Left forelimb (tissue), 1 donor: ENCODE results near the gene ALG2.

Experiments used
- DNase-seq: peaks from one replicate; pipeline ENCODE4 v3.0.0-alpha.2; 2018; ENCODE audit warnings: low spot score

ALG2 gene

DNA sequence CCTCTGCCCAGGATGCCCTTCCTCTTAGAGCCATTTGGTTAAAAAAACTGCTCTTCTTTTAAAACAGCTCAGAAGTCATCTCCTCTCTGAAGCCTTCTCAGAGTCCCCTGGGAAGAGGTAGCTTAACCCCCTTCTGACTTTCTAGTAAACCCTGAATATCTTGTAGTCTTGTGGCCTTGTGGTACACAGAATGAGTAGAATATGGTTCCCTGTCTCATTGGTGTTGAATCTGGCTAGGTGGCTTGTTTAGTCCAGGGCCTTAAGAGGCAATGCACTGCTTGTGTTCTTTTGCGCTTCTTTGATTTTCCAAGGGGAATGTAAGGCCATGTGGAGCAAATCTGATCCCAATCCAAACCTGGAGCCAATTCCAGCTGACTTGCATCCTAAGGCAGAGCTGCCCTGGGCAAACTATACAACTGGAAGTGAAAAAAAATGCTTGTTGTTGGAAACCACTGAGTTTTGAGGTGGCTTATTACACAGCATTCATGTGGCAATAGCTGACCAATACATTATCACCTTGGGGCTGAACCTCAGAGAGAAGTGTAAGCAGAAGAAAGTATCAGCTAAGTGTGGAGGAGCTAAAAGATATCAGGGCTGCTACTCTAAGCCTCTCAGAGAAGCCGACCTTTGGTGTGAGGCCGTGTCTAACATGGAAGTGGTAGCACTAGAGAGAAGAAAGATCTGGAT is 31.0 kb downstream of the ALG2 start:
- DNase-seq: no peak

DNA sequence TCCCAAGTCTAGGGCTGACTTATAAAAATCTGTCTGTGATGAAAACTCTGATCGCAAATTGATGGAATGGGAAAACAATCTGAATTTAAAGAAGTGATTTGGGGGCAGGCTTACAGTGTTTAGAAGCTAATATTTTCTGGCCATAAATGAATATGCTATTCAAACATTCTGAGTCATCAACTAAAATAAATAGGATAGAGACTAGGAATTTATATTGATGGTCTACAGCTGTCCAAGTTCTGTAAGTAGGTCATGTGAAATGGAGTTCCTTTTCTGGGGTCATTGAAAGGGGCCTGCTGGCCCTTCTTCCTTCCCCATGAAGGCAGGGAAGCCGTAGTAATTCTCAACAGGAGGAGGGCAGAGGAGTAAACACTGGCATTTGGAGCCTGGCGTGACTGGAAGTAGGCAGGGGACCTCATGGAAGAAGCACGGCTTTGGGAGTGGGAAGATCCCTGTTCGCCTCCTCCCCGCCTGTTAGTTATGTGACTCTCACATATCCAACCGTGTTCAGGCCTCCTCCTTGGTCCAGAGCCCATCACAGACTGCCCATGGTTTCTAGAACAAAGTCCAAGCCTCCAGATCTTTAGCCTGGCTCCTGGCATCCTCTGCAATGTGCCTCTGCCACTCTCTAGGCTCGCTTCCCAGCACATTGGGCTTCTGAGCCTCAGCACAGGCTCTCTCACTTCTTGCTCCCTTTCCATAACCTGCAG is 31.7 kb downstream of the ALG2 start:
- DNase-seq: no peak

DNA sequence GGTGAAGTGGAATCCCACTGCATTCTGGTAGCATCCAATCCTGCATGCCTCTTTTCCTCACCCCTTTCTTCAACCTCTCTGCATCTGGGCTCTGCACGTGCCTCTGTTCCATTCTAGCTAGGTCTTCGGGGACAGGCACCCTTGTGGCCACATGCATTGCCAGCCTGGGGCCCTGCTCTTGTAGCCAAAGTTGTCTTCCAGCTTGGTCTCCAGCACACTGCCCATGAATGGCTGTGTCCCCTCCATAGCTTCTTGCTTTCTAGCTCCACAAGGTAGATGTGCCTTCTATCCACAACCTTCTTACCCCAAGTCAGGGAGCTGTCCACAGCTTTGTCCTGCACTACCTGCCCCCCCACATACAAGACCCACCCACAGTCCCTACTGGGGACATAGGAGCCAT is 32.6 kb downstream of the ALG2 start:
- DNase-seq: no peak

GRCh38 chr9:99187311-99187710 is 34.4 kb downstream of the ALG2 start:
- no peak for DNase-seq

DNA sequence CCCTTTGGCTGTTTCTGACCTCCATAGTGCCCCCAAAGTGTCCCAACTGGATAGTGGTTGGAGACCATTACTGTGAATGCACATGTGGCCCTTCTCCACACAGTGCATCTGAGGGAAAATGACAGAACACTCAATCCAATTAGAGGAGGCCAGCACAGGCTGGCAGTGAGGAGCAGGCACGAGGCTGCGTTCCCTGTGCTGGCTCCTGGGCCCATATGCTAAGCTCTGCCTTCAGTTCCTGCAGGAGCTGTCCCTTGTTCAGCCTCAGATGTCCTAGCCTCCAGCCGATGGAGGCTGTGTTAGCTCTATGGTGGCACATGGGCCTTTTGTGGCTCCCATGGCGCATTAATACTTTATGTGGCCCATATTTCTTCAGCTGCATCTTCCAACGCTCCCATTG is 35.8 kb downstream of the ALG2 start:
- no peak for DNase-seq

DNA sequence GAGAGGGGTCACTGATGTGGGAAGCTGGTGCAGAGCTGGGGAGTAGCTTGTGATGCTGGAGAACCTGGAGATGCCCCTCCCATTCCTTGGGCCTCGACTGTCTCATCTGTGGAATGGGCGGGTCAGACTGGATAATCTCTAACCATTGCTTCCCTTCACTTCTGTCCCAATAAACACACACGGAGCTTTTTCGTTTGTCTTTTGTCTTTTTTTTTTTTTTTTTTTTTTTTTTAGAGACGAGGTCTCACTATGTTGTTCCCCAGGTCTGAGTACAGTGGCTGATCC is 36.5 kb downstream of the ALG2 start:
- no peak for DNase-seq

DNA sequence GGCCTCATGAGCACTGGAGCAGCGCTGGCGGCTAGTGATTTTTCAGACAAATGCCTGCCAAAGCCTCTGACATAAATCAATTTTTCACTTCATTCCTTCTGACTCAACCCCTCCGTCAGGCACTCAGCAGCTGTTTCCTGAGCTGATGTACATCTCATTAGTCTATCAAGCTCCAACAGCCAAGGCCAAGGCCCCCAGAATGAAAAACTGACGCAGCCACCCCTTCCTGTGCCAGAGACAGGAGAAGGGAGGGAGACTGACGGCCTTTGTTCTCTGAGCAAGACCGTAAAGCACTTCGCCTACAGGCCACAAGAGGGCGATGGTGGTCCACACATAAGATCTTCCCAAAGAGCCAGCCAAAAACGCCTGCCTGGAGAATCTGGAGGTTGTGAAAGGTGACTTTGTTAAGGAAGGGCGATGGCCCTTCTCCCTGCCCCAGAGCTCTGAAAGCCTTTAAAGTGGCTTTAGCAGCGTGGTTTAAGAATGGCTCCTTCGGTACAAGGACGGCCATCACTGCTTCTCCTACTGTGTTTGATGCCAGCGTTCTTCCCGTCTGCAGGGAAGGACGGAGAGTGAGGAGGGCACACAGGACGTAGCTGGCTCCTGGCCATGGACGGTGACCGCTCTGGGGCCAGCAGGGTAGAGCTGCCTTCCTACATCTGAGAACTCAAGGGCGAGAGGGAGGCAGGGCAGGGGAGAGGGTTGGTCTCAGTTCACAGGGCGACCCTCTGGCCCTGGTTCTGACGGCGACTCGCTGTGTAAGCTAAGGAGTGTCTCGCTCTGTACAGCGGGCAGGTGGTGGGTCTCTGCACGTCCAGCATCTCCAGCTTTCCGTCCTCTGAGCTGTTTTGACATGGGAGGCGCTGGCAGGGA is 37.0 kb downstream of the ALG2 start:
- peak; percentile 89 for DNase-seq

DNA sequence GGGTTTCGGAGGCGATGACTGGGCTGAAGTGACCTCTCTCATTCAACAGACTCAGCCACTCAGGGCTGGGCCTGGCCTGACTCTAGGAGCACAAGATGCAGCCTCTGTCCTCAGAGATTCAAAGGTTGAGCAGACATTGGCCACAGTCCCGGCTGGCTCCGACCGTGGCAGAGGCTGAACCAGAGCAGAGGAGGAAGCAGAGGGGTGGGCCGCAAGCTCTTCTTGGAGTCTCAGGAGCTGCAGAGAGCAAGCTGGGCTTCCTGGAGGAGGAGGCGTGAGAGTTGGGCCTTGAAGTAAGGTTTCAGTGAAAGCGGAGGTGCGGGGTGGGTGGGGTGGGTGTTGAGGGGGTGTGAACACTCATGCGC is 37.6 kb downstream of the ALG2 start:
- DNase-seq: no peak

- DNase-seq: no peak
Measured at GRCh38 chr9:99183616-99184015, 38.1 kb downstream of the ALG2 start.

DNA sequence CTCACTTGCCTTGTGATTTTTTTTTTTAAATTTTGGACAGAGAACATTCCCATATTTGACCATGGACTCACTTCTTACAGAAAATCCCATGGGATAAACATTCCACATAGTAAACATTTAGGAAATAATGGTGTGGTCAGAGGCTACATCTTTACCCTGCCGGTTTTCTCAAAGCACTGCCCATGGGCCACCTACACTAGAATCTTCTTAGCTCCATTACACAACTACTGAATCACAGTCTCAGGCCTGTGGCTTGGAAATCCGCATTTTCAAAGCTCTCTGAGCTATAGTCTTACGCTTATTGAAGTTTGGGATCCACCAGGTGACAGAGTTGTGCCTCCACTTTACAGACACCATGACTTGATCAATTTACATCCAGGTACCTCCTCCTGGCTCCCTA is 39.4 kb downstream of the ALG2 start:
- no peak for DNase-seq

- DNase-seq: no peak
Measured at GRCh38 chr9:99181621-99182020, 40.1 kb downstream of the ALG2 start.

DNA sequence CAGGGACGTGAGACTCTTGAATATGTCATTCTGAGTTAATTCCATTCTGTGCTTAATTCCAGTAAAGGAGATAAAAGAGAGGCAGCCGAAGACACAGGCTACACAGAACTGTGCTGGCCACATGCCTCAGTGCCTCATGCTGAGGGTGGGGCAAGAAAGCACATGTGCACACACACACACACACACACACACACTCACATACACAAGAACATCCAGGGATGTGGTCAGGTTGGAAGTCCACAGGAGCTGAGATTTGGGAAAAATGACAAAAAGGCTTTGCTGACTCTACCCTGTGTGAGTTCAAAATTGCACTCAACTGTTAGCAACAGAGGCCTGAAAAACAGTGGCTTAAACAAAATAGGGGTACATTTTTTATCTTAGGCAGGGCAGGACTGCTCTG is 40.5 kb downstream of the ALG2 start:
- DNase-seq: no peak

DNA sequence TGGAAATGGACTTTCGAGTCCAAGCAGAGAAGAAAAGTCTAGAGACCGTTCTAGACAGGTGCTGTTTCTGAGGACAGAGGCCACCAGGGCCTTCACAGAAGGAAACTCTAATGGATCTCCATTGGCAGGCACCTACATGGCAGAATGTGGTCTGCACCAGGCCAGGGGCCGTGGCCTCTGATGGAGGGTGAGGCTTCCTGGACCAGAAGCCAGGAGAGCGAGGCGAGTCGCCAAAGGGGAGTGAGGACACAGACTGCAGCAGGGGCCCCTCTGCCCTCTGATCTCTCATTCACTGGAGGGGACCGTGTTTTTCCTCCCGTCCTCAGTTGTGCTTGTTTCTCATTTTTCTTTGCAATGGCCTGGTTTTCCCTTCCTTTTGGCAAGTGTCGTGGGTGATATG is 41.1 kb downstream of the ALG2 start:
- no peak for DNase-seq

DNA sequence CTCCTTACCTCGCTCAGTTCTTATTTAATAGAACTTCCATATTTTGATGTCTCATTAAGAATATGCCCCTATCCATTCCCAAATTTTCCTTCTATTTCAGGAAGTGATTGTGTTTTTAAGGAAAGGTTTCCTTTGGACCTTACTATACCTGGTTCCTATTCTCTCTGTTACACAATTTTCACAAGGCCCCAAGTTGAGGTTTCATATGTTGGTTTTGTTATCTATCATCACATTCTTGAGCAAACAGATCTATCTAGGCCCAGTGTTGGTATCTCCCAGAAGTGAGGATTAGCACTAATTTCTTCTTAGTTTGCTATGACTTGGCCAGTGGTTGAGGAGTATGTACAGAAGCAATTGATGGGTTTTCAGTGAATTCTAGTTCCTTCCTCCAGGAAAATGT is 41.5 kb downstream of the ALG2 start:
- no peak for DNase-seq

GRCh38 chr9:99178912-99179872 is 42.5 kb downstream of the ALG2 start:
- DNase-seq: no peak

- DNase-seq: no peak
Measured at GRCh38 chr9:99177576-99178366, 44.0 kb downstream of the ALG2 start.

GRCh38 chr9:99176527-99177013 is 45.2 kb downstream of the ALG2 start:
- DNase-seq: no peak

DNA sequence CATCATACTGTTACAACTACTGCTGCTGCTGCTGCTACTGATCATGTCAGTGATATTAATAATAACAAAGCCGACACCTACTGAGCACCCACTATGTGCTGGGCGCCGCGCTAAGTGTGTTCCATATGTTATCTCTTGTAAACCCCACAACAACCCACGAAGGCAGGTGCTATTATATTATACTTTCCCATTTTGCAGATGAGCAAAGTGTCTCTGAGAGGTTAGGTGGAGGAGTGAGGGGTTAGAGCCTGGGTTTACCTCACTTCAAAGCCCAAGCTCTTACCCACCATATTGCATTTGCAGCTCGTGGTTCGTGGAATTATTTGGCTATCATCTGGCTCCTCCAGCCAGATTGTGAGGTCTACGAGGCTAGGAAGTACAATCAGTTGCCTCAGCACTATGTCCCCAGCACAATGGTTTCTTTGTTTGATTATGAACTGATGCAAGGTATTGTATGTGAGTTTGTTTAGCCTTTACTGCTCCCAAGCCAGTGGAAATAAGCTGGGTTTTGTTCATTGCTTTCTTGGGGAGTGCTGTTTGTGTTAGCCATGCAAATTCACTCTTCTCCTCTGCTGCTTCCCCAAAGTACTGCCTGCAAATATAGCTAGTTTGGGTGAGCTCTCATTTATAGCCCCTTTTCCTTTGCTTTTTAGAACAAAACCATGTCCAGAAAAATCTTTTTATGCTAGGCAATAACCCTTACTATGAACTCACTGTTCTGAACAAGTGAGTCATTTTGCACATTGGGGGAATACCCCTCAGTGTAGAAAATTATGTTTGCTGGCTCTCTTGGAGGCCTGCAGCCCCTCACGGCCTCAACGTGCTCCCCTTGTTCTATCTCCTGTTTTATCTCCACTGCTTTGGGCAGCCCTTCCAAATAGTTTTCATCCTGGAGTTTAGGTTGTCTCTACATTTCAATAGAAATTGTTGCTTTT is 47.9 kb downstream of the ALG2 start:
- DNase-seq: no peak

DNA sequence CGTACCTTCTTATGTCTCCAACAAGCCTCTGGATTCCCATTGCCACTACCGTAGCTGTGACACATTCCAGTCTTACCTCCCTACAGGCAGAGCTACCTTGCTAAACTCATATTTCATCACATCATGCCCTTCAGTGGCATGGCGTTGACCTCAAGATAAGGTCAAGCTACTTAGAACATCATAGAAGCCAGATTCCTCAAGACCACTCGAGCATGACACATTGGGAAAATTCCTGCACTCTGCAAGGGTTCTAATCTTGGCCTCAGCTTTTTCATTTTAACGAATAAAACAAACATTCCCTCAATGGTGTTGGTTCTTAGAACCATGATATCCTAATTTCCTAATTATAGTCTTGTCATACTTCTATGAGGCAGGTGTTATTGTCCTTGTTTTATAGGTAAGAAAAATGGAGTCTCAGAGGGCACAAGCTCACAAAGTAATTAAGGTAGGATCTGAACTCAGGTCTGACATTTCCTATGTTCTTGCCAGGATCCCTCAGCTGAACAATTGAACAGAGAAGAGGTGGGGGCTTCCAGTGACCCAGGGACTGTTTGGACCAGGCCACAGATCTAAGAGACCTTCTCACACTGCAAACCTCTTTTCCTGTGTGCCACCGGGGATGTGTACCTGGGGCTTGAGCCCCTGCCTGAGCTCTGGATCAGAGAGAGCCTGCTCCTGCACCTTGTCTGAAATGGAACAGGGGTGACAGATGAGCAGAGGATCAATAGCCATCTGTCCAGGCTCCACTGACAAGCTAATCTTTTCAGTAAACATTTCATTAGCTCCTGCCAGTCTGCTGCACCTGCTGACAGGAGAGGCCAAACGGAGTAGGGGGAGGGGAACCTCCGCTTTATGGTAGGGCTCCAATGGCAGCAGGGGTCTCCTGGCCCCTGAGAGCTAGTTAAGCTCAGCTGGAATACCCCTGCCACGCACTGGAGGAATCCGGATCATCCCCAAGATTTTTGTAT is 49.3 kb downstream of the ALG2 start:
- DNase-seq: no peak
